ENCODE results near the gene SMAD6.
A peak's percentile ranks its signal among the peaks of the same experiment; 100 is the strongest.

SMAD6 gene

DNA sequence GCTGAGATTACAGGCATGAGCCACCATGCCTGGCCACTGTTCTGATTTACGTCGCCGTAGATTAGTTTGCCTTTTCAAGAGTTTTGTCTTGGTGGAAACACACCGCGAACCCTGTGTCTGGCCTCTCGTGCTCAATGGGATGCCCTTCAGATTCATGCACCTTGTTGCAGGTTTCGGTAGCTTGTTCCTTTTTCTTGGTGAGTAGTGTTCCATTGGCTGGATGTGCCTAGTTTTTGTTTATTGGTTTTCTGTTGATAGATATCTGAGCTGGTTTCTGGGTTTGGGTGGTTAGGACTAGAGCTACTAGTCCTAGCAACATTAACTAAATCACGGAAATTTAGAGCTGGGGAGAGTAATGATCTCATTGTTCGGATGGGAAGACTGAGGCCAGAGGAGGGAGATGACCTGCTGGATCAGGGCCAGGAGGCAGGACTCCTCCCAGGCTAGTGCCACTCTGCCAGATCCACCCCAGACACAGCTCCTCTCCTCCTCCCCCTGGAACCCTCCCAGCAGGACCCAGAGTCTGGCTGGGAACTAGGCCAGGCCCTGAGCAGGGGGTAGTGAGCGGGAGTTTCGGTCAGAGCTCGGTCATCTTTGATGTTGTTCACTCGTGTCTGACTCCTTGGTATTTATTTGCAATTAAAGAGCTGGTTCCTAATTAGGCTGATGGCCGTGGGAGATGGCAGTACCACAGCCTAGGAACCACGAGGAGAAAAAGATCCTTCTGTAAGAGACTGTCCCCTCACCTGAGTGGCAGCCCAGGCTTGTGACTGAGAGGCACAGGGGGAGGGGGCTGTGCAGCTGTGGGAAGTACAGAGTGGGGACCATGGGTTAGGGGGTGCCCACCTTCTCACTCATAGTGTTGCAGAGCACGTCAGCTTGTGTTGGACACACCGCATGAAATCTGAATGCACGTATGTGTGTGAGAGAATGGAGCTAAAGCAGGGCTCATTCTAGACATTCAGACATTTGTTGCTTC, 73.4 kb downstream of the SMAD6 start:
- no peak for DNase-seq (ENCODE audit: low spot score)

DNA sequence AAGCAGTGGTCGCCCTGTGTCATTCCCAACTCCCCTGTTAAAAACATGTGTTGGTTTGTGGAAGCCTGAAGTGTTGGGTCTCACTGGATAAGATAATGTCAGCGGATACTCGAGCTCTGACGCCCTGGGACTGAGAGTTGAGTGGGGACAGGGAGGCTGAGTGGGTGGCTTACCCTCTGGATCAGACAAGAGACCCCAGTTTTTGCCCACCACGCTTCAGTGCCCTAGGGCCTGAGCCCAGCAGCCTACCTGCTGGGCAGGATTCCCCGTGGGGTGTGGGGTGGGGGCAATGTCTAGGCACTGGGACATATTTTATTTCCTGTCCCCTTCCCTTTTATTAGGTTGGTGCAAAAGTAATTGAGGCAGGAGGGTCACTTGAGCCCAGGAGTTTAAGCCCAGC, 75.0 kb downstream of the SMAD6 start:
- no peak for DNase-seq (ENCODE audit: low spot score)

DNA sequence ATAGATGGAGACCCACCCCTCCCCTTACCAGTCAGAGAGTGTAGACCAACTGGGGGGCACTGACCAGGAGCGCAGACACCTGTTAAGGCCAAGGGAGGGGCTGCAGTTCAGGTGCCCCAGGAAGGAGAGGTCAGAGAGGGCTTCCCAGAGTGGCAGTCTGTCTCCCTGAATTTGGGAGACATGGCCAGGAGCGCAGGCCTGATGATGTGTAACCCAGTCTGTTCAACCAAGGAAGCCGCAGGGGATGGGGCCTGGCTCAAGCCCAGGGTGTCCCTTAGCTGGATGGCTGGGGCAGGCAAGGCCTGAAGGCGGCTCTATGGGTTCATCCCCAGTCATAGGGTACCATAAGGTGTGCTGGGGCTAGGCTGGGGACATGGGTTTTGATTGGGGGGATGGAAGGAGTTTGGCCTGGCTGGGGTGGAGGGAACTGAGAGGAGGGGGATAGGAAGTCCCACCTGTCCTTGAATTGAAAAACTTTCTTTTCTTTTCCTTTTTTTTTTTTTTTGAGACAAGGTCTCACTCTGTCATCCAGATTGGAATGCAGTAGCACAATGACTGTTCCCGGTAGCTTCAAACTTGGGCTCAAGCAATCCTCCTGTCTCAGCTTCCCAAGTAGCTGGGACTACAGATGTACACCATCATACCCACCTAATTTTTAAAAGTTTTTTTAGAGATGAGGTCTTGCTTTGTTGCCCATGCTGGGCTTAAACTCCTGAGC, 75.7 kb downstream of the SMAD6 start:
- DNase-seq (ENCODE audit: low spot score): no peak

DNA sequence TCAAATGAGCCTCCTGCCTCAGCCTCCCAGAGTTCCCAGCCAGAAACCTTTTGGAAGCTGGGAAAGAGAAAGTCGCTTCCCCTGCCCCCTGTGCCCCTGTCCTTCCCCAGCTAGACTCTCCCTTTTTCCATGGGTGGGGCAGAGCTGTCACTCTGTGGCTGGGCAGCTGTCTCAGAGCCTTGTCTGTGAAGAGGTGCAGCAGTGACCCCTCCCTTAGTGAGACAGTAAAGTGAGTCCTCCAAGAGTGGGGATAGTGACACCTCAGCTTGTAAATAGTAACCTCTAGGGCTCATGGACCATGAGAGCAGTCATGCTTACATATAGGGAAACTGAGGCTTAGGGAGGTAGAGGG, 76.3 kb downstream of the SMAD6 start:
- DNase-seq (ENCODE audit: low spot score): no peak

DNA sequence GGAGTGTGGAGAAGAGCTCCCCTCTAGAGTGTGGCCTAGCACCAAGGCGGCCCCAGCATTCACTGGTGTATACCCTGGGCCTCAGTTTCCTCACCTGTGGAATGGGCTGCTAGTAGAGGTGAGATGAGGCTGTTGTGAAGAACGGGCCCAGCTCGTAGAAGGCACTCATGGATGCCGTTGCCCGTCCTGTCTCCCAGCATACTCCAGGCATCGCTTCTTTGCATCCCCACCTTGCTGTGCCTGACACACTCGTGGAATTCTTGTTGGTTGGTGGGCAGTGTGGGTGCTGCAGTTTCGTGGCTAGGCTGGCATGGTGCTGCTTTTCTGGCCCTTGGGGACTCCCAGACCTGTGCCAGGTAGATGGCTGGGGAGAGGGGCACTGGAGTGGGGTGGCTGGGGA, 76.7 kb downstream of the SMAD6 start:
- DNase-seq (ENCODE audit: low spot score): no peak

DNA sequence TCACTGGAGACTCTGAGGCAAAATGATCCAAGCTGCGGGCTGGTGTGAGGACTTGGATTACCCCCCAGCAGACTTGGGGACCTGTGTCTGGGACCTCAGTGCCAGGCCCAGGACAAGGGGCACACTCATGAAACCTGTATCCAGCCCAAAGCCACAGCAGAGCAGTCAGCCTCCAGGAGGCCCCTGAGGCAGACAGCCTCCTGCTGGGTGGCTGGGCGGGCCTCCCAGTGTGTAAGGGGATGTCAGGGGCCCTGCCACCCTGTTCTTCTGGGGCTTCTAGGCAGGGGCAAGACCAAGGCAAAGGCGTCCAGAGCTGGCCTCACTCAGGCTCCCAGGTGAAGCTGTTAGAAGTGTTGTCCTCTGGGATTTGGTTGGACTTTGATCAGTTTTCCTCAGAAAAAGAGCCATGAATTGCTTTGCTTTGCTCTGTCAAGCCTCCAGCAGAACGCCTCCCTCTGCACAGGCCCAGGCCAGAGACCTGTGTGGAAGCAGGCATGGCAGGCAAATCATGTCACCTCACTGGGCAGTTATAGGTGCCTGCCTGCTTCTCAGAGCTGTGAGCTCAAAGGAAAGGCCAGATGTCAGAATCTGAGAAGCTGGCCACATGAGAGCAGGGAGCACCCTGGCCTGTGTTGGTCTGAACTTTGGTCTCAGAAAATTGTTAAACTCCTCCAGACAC, 77.4 kb downstream of the SMAD6 start:
- DNase-seq (ENCODE audit: low spot score): no peak

DNA sequence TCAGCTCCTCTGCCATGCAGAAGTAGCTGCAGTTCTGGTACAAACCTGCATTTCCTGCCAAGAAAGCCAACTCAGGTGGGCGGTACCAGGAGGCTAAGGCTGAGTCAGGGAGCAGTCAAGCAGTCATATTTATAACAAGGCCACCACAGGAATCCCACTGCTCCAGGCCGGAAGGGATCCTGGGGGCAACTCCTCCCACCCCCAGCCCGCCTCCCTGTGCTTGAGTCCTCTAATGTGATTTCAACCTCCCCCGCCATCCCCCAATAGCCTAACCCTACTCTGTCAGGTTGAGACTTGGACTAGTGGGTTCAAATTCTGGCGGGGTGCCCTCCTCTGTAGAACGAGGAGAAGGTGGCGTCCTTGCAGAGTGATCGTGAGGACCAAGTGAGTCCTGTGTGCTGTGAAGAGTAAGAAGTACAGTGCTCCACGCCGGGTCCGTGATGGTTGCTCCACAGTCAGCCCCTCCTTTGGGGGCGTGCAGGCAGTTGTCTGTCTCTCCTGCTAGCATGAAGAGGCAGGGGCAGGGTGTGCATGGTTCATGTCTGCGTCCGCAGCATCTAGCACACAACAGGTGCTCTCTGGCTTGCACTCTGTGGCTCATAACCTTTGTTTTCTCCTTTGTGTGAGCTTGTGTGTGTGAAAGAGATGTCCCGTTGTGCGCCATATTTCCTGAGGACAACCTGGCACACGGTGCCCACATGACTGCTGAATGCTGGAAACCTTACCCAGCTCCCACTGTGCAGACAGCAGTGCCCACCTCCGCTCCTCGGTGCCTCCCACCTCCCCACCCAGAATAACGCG, 78.3 kb downstream of the SMAD6 start:
- DNase-seq (ENCODE audit: low spot score): peak; percentile 94

DNA sequence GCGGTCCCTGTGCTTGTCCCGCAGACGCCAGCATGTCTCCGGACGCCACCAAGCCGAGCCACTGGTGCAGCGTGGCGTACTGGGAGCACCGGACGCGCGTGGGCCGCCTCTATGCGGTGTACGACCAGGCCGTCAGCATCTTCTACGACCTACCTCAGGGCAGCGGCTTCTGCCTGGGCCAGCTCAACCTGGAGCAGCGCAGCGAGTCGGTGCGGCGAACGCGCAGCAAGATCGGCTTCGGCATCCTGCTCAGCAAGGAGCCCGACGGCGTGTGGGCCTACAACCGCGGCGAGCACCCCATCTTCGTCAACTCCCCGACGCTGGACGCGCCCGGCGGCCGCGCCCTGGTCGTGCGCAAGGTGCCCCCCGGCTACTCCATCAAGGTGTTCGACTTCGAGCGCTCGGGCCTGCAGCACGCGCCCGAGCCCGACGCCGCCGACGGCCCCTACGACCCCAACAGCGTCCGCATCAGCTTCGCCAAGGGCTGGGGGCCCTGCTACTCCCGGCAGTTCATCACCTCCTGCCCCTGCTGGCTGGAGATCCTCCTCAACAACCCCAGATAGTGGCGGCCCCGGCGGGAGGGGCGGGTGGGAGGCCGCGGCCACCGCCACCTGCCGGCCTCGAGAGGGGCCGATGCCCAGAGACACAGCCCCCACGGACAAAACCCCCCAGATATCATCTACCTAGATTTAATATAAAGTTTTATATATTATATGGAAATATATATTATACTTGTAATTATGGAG, 79.1 kb downstream of the SMAD6 start:
- no peak for DNase-seq (ENCODE audit: low spot score)

DNA sequence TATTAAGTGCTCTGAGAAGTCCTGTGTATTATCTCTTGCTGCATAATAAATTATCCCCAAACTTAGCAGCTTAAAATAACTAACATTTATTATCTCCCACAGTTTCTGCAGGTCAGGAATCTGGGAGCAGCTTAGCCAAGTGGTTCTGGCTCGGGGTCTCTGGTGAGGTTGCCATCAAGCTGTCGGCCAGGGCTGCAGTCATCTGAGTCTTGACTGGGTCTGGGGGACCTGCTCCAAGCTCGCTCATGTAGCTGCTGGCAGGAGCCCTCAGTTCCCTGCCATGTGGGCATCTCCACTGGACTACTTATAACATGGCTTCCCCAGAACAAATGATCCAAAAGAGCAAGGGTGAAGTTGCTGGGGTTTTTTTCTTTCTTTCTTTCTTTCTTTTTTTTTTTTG, 80.7 kb downstream of the SMAD6 start:
- DNase-seq (ENCODE audit: low spot score): no peak

DNA sequence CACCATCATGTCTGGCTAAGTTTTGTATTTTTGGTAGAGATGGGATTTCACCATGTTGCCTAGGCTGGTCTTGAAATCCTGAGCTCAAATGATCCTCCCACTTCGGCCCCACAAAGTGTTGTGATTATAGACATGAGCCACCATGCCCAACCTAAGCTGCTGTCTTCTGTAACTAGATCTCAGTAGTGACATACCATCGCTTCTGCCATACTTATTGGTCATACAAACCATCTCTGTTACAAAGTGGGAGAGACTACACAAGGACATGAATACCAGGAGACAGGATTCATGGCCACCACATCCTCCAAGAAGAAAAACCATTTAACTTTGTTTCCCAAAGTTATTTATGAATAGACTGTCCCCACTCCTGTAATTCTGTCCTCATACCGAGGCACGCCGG, 81.3 kb downstream of the SMAD6 start:
- DNase-seq (ENCODE audit: low spot score): no peak

DNA sequence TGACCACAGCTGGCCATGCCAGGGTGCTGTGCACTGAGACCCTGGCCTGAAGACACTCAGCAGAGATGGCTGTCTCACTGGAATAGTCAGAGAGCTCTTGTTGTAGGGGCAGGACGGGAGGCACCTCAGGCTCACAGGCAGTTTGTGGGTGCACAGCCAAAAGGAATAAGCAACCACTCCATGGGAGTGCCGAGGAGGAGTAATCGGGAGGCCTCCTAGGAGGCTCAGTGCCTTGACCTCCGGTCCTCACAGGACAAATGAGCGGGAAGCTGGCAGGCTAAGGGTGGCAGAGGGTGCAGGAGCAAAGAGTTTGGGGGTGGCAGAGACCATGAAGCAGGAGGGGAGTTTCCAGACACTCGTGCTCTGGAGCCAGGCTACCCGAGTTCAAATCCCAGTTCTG, 81.7 kb downstream of the SMAD6 start:
- DNase-seq (ENCODE audit: low spot score): no peak

DNA sequence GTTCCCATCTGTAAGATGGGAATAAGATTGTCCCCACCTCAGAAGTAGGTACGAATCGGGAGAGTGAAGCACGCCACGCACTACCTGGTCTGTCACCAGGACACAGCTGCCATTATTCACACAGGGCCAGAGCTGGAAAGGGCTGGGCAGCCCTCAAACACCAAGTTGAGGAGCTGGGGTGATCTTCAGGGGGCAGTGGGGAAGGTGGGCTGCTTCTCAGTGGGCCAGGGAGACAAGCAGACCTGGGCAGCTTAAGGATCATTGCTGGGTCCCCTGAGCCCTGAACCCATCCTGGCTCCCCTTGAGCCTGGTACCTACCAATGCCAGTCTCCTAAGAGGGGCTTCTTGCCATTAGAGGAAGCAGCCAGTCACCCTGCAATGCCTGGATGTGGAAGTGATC, 82.1 kb downstream of the SMAD6 start:
- DNase-seq (ENCODE audit: low spot score): no peak

DNA sequence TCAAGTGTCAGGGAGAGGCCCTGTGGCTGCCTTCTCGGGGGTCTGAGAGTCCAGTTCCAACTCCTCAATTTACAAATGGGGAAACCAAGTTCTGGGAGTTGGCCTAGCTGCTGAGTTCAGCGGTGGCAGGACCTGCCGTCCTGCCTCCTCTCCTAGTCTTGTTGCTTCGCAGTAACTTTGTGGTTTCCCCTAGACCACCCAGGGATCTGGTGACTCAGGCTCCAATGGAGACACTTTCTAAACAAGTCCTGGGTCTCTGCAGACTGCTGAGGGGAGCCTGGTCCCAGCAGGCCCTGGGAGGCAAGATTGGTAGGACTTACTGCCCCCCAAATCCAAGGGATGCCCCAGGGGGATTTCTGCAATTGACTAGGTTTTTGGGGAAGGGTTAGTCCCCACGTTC, 83.6 kb downstream of the SMAD6 start:
- DNase-seq (ENCODE audit: low spot score): no peak

DNA sequence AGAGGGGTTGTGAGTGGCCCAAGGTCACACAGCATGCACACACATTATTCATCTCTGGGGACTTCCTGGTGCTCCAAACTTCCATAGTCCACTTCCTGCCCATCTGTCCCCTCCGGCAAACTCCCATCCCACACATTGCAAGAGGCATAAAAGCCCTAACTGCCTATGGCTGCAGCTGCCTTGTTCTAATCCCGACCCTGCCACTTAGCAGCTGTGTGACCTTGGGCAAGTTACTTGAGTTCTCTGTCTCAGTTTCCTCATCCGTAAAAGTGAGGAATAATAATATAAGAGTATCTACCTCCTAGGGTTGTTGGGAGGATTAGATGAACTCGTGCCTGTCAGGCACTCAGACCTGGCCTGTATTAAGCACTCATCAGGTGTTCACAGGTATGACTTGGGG, 84.2 kb downstream of the SMAD6 start:
- no peak for DNase-seq (ENCODE audit: low spot score)

DNA sequence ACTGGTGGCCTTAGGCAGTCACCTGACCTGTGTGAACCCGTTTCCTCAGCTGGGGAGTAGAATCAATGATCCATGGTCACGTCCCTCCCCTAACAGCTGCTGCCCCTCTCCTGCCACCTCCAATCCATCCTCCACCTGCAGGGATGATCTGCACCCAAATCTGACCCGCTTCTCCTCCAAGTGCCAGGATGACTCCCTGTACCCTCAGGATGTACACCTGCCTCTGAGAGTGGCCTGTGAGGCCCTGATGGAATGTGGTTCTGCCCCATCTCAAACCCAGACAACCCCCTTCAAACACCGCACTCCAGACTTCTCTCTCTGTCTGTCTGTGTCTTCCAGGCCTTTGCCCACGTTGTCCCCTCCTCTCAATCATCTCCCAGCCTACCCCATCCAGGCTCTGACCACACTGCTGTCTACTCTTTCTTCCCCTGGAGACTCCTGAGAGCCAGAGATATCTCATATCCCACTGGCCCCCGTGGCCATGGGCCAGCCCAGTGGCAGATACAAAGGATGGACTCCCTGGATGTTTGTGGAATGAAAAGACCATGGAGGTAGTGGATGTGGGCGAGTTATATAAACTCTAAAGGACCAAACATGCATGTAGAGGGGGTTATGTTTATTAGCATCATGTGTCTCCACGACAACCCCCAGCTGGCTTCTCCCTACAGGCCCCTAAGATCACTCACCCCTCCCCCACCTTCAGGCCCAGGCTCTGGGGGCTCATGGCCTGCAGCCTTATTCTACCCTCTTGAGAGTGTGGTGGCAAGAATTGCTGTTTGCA, 84.9 kb downstream of the SMAD6 start:
- DNase-seq (ENCODE audit: low spot score): no peak

DNA sequence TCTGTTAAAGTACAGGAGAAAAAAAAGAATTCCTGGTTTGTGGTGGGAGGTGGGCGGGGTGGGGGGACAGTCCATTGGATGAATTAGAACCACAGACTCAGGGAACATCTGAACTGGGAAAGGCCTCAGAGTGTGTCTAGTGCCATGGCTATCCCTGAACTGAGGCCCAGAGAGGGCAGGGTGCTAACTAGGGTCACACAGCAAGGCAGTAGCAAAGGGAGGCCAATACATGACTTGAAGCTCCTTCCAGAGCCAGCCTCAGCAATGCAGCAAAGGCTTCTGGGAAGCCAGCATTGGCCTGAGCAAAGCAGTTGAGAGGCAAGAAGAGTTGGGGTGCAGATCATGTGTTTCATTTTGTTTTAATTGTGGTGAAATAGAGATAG, 85.4 kb downstream of the SMAD6 start:
- no peak for DNase-seq (ENCODE audit: low spot score)

DNA sequence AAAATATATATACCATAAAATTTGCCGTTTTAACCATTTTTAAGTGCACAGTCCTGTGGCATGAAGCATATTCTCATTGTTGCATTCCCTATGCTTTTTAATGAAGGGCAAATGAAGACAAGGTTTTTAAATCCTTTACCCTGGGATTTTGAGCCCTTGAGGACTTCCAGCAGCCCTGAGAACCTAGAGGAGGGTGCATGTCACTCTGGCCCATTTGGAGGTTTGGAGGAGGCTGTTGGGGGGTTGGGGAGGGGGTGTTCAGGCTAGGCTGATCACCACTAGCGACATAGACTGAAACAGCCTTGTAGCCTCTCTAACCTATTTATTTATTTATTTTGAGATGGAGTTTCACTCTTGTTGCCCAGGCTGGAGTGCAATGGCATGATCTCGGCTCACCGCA, 86.0 kb downstream of the SMAD6 start:
- DNase-seq (ENCODE audit: low spot score): no peak

DNA sequence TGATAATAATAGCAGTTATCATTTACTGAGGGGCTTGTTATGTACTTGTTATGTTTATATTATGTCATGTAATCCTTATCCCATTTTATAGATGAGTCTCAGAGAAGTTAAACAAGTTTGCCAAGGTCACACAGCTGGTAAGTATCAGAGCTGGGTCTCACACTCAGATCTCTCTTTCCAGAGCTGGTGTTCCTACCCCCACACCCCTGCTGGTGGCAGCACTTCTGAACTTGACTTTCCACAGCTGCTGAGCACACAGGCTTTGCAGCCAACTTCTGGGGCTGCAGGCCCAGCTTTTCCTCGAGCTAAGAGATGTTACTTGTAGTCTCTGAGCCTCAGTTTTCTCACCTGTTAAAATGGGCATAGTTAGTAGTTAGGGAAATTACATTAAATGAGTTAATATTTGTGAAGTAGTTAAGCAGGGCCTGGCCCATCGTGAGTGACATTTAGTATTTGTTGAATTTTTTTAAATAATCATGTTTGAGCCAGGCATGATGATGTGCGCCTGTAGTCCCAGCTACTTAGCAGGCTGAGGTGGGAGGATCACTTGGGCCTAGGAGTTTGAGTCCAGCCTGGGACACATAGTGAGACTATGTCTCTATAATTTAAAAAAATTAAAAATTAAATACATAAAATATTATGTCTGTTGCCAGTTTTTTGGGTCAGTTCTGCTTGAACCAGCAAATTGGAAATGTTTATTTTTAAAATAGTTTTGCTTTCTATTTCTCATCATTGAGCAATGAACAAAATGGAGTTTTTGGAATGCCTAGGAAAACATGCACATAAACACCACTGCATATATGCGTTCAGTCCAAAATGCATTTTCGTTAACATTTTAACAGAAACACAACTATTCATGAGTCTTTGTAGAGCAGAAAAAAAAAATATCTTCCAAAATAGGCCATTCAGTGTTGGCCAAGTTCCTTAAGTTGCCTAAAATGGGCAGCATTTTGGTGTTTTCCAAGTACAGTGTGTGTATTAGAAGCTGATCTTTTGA, 87.3 kb downstream of the SMAD6 start:
- peak; percentile 72 for DNase-seq (ENCODE audit: low spot score)

DNA sequence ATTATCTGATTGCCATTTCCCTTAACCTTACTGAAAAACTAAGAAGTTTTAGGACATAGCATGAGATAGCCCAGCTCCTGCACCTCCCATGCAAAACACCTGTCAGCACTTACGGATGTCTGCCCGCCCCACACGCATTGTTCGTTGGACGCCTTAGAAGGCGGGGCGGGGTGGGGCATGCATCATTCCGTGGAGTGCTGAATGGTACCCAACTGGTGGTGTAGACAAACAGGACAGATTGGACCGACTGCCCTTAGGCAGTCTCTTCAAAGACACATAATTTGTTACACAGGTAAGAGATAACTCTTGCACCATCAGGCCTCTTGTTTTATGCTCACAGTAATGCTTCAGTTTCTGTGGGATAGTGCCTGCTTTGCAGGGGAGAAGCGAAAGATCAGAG, 93.8 kb downstream of the SMAD6 start:
- DNase-seq (ENCODE audit: low spot score): no peak
